ENCODE measurements around the gene PXYLP1.

- no peak for TF ChIP-seq CTCF (IDR thresholded peaks at IDR 0.05; ENCODE audit: insufficient read depth, low read length)
- TF ChIP-seq REST (IDR thresholded peaks at IDR 0.05; ENCODE audit: insufficient replicate concordance, low read depth) = no peak
- no peak for TF ChIP-seq GABPA (IDR thresholded peaks at IDR 0.05; ENCODE audit: low read depth)
- no peak for TF ChIP-seq SPI1 (IDR thresholded peaks at IDR 0.05; ENCODE audit: borderline replicate concordance, low read depth)
Measured at GRCh38 chr3:141316851-141317250, 85.2 kb downstream of the PXYLP1 start.
